DMS153 treated with DMSO at 0.1 percent for 48 hours (cell line): ENCODE results near the gene FZD10.

Experiments used
- DNase-seq: peaks from one replicate; lab custom pipeline; 2025; ENCODE audit not compliant: unreplicated experiment; lab: John Stamatoyannopoulos, UW

The FZD10 gene

DNA sequence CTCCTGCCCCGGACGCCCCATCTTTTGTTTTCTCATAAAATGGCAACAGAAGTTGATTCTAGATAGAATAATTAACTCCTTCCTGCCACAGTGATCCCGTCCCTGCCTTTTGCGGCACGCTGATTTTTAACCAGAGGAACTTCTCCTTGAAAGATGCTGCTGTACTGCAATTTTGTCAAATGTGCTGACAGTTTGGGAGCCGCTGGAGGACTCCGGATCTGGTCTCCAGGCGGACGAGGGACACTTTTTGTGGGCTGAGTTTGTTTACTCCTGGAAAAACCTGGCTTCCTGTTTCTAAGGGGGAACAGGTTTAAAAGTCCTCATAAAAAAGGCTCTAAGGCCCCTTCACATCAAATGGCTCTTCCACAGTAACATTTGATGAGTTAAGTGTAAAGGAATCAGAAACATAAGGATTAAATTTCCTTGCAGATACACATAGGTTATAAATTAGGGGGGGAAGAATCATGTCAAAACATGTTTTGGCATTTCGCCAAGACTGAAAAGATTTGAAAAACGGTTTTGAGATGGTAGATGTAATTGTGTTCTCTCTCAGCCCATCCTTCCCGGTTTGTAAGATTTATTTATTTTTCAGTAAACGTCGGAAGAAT, 15.5 kb downstream of the FZD10 start:
- DNase-seq, result no peak

DNA sequence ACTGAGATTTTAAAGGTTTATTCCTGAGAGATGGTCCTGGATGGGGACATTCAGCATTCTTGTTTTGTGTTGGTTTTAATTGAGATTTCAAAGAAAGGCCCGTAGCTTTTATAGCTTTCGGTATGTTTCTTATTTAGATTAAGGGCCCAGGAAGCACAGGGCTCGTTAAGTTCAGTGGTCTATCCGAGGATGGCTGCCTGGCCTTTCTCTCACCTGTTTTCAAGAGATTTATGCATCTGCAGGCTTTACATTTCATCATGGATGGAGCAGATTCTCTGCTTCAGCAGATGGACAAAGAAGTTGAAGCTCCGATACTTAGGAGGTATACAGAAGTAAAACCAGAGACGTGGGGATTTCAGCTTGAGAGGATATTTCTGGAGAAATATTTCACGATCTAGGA, 16.0 kb downstream of the FZD10 start:
- DNase-seq, result no peak

DNA sequence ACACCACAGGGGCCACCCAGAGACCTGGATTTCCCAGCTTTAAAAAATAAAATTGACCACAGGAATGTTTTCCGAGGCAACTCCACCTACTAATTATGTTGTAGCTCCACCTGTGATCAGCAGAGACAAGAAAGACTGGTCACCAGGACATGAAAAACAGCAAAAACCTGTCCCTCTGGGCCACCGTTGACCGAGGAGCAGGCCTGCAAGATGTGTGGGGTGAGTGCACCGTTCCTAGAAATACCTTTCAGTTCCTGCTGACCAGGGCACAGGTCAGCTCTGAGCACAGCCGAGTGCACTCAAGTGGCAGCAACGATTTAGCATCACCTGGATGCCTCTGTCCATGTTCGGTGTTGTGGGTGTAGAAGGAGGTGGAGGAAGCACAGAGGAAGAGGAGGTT, 16.9 kb downstream of the FZD10 start:
- no peak for DNase-seq

DNA sequence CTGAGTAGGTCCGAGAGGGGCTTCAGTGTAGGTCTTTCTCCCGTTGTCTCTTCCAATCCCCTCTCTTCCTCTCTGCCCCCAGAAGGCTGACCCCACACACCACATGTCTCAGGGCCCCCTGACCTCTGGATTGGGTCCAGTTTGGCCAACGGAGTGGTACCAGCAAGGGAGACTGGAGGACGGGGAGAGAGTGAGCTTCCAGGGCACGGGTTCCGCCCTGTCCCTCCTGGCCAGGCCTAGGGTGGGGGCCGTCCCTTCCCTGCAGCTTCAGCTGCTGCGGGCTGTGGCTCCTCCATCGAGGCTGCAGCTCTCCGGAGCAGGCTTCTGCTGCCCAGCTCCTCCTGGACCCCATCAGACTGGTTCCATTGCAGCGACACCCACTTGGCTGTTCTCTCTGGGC, 17.4 kb downstream of the FZD10 start:
- no peak for DNase-seq

DNA sequence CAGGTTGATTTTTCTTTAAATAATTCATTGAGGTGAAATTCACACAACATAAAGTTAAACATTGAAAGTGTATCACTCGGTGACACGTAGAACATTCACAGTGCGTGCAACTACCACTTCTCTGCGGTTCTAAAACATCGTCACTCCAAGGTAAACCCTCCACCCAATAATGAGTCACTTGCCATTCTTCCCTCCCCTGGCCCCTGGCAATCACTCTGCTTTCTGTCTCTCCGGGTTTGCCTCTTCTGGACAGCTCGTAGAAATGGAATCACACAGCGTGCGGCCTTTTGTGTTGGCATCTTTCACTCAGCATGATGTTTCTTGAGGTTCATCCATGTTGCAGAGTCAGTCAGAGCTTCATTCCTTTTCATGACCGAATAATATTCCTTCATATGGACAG, 18.9 kb downstream of the FZD10 start:
- no peak for DNase-seq

DNA sequence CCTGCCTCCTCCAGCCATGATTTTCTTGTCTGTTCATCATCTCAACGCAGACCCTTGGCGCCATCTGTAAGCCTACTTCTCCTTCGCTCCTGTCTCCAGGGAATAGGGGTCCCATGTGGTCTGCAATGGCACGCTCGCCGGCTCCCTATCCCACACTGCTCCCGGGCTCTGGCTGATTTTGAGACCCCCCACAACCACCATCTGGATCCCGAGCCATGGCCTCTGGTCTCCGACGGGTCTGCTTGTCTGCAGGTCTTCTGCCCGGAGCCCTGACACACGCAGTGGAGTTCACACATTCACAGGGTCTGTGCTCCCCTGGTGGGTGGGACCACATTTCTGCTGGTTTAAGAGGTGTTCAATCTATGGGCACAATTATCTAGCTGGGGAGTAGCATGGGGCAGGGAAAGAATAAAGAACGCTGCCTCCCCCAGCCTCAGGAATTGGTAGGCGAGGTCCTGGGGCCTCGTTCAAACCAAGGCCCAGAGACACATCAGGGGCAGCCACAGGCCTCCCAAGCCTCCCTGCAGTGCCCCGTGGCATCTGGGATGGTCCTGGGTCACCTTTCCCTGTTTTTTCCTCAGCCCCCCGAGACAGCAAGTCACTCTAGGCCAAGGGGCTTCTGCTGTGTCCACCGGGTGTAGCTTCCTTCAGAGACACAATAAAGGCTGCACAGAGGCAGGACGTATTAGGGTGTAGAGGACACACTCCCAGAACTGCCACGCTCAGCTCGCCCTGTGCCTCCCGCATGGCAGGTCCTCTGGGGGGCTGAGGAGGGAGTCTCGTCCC, 21.5 kb downstream of the FZD10 start:
- no peak for DNase-seq

DNA sequence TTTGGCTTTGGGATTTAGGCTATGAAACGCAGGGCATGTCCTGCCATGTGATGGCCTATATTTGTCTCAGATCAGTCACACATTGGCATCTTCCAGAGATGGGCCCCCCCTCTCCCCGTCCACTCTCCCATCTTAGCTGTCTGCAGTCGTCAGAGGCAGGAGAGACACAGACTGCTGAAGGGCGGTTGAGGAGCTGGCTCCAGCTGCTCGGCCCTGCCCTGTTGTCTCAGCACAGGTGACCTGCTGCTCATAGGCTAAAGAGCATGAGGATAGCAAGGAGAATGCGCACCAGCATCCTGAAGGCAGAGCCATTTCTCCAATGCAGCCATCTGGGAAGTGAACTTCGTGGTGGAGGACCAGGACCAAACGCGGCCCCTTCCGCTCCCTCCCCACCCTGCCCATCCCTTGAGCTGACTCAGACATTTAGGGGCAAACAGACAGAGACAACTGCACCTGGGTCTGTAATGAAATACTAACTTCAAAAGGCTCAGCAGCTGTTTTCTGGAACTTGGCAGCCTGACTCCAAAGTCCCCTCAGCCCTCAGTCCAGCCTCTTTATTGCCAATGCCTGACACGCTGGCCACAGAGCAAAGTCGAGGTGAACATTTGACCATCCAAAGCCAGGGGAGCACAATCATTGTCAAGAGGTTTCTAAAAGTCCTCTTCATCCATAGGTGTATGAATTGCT, 22.3 kb downstream of the FZD10 start:
- DNase-seq, result no peak

DNA sequence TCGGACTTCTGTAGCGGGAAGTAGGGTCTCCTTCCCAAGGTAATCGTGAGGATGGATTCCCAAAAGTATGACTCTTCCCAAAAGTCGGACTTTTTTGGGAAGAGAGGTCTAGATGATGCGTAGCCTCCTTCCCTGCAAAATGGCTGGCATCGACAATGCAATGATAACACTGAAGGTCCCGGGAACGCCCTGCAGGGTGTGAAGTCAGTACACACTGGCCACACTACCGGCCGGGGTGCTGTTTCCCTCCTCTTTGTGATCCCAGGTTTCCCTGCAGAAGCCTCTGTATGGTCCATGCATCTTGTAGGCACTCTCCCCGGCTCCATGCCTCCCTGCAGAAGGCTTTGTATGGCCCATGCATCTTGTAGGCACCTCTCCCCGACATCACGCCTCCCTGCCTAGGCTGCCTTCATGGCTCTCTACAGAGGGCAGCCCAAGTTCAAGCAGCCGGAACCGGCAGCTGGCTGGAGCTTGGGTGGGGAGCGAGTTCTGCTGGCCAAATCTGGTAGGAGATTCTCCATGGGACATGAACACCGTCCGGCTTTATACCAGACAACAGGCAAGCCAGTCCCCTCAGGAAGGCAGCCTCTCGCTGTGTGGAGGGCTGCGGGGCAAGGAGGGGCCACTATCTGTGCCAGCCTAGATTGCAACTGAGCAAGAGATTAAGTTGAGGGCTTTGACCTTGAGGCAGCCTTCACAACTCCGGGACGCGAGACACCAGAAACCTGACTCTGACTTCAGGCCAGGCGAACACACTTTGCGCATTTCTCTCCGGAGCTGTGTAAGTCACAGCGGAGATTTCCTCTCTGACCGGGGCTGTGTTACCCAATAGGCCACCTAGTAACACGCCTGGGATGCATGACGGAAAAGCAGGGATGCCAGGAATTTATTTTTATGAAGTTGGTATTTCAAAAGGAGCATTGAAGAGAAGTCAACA, 23.5 kb downstream of the FZD10 start:
- no peak for DNase-seq

DNA sequence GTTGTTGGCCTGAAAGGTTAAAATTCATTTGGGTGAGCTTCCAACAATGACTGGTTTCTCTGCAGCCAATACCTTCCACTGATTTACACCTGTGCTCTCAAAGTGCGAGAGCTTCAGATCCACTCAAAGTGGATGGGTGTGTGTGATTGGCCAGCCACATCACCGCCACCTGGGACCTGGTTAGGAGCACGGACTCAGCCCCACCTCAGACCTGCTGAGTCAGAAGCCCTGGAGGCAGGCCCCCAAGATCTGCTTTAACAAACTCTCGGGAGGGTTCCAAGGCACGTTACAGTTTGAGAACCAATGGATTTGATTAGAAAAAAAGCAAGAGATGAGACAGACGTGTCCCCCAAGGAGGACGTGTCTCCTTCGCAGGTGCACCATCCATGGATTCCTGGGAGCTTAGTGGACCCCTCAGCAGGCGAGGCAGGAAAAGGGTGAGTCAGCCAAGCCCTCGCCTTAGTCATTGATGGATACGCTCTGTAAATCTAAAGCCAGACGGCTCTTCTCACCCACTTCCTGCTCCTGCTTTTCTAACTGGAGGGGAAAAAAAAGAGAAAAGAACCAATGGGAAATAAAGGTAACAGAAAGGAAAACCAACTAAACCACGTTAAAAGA, 24.5 kb downstream of the FZD10 start:
- DNase-seq, result no peak

DNA sequence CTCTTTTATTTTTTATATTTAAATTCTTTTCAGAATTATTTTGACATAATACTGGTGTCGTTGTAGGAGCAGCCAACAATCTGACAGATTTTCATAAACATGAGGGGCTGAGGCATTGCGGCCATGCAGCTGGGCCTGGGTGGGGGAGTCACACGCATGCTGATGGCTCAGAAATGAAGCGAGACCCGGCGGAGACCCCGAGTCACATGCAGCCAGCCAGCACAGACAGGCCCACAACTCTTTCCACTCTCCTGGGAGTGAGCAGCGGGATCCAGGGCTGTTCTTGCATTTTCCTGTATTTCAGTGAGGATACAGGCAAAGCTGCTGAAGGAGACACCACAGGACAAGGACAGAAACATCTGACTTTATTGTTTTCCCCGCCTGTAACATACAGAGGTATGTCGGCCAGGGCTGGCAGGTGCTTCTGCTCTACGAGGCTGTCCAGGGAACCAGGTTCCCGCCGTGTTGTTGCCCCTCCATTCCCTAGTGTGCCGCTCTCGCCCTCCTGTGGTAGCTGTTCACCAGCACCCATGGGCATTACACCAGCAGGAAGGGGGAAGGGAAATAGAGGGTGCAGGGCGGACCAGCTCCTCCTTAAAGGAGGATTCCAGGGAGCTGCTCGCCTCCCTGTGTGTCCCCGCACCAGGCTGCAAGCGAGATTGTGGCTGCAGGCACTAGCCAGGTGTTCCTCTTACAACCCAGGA, 30.5 kb downstream of the FZD10 start:
- no peak for DNase-seq

DNA sequence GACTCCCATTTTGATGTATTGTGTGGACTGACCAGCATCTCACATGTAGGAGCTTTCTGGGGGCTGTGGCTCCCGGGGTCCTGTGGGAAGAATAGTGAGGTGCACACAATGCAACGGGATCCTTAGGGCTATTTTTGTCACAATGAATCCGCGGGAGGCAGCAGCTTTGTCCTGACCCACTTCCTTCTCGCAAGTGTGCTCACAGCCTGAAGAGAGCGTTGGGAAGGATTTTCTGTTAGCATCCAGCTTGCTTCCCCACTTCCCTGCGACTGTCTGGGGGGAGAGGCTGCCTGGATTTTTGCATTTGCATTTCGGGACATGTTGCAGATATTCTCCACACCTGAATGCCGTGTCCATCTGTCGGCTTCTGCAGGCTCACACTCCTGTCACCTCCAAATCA, 31.9 kb downstream of the FZD10 start:
- no peak for DNase-seq

DNA sequence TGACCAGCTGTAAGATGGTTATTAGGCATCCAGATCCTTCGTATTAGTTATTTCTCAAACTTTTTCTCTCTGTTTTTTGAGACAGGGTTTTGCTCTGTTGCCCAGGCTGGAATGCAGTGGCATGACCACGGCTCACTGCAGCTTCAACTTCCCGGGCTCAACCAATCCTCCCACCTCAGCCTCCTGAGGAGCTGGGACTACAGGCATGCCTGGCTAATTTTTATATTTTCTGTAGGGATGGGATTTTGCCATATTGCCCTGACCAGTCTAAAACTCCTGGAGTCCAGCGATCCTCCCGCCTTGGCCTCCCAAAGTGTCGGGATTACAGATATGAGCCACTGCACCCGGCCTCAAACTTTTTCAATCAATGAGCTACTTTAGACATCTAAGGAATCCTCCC, 33.1 kb downstream of the FZD10 start:
- DNase-seq, result no peak

DNA sequence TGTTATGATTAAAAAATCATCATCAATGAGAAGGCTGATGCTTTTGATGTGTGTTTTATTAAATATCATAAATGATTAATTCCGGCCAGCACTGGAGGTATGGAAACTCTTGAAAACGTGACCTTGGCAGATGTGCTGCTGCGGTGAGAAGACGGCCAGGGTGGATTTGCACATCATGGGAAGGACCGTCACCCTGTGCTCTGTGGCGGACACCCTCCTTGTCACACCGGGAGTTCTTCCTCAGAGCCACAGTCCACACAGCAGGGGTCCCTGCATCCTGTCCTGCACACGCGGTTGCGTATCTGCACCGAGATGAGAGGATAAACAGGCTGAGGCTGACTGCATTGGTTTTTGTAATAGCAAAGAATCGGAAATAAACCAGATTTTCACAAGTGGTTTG, 33.5 kb downstream of the FZD10 start:
- no peak for DNase-seq

DNA sequence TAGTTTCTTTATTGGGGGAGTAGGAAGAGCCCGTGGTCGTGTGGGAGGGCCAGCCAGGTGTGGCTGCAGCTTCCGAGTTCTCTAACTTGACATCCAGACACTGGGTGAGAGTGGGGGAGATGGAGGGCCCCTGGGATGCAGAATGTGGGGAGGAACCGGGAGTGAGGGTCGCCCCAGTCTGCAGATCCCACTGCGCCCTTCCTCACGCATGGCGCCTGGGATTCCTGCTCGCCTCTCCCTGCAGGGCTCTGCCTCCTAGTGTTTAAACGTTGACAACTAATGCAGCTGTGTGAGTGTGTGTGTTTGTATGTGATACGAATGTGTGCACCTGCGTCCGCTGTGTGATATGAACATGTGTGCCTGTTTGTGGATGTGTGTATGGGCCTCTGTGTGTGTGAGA, 34.6 kb downstream of the FZD10 start:
- no peak for DNase-seq

DNA sequence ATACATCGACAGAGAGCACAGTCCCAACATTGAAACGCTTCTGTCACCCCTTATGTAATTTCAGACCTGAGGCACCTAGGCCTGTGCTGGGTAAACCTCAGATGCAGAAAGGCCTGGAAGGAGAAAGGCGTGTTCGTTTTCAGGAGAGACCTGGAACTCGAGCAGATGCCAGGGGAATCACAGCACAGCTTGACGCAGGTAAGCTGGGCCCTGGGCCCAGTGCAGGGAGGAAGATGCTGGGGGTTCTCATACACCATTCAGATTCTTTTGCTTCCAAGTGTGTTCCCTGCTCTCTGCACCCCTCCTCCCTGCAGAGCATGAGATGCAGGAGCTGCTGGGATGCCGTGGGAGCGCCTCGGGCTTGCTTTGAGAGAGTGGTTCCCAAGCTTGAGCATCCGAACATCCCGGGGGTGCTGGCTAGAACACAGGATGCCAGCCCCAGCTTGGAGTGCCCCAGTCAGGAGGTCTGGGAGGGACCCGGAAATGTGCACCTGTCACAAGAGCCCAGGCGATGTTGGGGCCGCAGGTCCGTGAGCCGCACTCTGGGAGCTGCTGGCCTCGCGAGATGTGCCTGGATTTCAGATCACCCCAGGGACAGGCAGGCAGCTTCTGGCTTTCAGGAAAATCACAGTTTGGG, 35.9 kb downstream of the FZD10 start:
- DNase-seq, result no peak

DNA sequence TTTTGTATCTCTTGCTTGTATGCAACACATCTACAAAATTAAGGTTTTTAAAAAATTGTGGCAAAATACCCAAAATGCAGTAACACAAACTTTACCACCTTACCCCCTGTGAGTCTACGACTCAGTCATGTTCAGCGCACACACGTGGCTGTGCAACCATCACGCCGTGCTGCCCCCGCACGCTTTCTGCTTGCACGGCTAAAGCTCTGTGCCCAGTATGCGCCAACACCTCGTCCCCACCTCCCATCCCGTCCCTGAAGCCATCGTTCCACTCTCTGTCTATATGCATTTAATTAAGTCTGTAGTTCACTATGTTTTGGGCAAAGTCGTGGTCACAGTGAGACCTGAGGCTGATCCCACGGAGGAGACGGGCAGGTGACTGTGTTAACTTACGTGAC, 36.4 kb downstream of the FZD10 start:
- DNase-seq, result no peak

DNA sequence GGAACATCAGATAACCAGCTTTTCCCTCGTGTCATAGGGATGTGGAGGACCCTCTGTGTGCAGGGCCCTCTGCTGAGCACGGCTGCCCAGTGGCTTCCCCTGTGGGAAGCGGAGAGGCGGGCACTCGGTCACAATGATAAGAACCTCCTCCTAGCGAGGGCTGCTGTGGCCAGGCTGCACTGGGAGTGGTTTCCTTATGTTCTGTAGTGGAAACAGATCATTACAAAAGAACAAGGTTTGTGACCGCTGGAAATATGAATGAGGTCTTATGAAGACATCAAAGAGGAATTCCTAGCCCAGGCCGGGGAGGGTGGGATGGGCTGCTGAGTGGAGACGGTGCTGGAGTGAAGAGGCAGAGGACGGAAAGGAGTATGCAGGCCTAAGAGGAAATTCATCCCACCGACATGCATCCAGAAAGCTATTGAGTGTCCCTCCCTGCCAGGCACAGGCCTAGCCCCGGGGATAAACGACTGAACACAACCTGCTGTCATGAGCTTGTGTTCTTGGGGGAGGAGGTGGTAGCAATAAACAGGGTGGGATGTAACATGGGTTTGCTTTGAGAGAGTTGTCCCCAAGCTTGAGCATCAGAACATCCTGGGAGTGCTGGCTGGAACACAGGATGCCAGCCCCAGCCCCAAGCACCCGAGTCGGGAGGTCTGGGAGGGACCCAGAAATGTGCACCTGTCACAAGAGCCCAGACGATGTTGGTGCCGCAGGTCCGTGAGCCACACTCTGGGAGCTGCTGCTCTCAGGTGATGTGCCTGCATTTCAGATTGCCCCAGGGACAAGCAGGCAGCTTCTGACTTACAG, 37.5 kb downstream of the FZD10 start:
- DNase-seq, result no peak

DNA sequence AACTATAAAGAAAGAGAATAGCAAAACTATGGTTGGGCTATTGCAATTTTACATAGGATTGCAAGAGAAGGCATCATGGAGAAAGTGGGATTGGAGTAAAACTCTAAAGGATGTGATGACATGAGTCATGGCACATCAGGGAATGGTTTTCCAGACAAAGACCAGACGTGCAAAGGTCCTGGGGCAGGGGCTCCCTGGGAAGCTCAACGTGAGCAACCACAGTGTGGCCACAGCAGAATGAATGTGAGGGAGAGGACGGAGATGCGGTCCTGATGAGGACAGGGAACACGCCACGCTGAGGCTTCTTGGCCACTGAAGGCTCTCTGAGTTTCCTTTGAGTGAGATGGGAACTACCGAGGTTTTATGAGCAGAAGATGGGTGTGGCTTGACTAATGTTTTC, 38.2 kb downstream of the FZD10 start:
- no peak for DNase-seq

DNA sequence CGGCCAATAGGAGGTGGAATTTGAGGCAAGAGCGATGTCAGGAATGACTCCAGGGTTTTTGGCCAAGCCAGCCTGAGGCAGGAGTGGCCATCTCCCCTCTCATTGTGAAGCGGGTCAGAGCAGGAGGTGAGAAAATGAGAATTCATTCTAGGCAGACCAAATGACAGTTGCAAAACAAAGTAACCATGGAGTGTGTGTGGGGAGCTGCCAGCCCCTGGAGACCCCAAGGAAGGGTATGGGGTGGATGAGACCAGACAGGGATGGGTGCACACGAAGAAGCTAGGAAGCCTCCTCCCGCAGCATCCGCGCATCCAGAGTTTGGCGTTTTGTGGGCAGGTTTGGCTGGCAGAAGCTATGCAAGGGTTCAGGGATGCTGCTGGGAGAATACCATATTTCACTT, 38.8 kb downstream of the FZD10 start:
- no peak for DNase-seq
